HepG2 (cell line): ENCODE results near the gene COL4A6. TPM values are rescaled to one million over a fixed set of nuclear protein-coding genes. Genes with fewer than 3 reads are reported as not detected.

Experiments used
- FIP1L1 ChIP-seq: fragments of 200-400 bp; formaldehyde crosslinking; IDR thresholded peaks from 2 replicates; pipeline ENCODE4 v1.6.1; 2018; ENCODE audit warnings: low read depth, mild to moderate bottlenecking, low read length, moderate library complexity, borderline replicate concordance; ENCODE audit not compliant: insufficient read depth
- FLYWCH1 ChIP-seq: sonication (generic); formaldehyde crosslinking; IDR thresholded peaks from 2 replicates; pipeline ENCODE4 v1.8.1; 2023; ENCODE audit warnings: mild to moderate bottlenecking, missing genetic modification reagents
- JUND ChIP-seq: sonication (generic); formaldehyde crosslinking; IDR thresholded peaks from 2 replicates; pipeline ENCODE4 v1.8.0; 2022; ENCODE audit warnings: mild to moderate bottlenecking, missing genetic modification reagents
- KDM3A ChIP-seq: IDR thresholded peaks from 2 replicates; pipeline ENCODE4 v1.6.1; 2018; ENCODE audit warnings: low read depth, missing compliant biosample characterization
- LCORL ChIP-seq, 2 experiments: fragments of 450-650 bp in 1 of 2; sonication (generic) in 1 of 2; formaldehyde crosslinking in 1 of 2; IDR thresholded peaks; 2 replicates each; pipeline versions ENCODE4 v1.5.0 to v1.6.1; 2017 to 2020; ENCODE audit warnings: antibody characterized with exemption in 1 of 2, missing genetic modification reagents in 1 of 2
- NBN ChIP-seq: fragments of 450-650 bp; conservative IDR thresholded peaks from 2 replicates; pipeline ENCODE4 v1.6.1; 2017
- POLR2AphosphoS2 ChIP-seq: IDR thresholded peaks from 2 replicates; pipeline ENCODE4 v1.6.1; 2011; ENCODE audit warnings: low read depth, low read length, improper control_type of control experiment
- REPIN1 ChIP-seq: sonication (generic); formaldehyde crosslinking; IDR thresholded peaks from 2 replicates; pipeline ENCODE4 v1.8.0; 2022; ENCODE audit warnings: missing genetic modification reagents, low read depth, mild to moderate bottlenecking, borderline replicate concordance
- TFDP2 ChIP-seq: sonication (generic); formaldehyde crosslinking; IDR thresholded peaks from 2 replicates; pipeline ENCODE4 v1.4.0; 2020; ENCODE audit warnings: missing genetic modification reagents
- ZNF207 ChIP-seq: fragments of 450-650 bp; IDR thresholded peaks from 2 replicates; pipeline ENCODE4 v1.6.1; 2016; ENCODE audit warnings: antibody characterized with exemption, borderline replicate concordance
- ZNF354B ChIP-seq: sonication (generic); formaldehyde crosslinking; IDR thresholded peaks from 2 replicates; pipeline ENCODE4 v1.8.0; 2022; ENCODE audit warnings: mild to moderate bottlenecking, missing genetic modification reagents
- polyA plus RNA-seq, 8 experiments: library from polyadenylated mRNA; depleted of rRNA in 3 of 8; stranded (reverse) in 7 of 8; unstranded in 1 of 8; fragments of >200 nt; fragmentation: Illumina TruSeq in 4 of 8; extraction: Trizol in 4 of 8; gene quantifications; 2 replicates each; pipeline versions ENCODE4 v1.2.1 to v1.2.3, GENCODE V29; 2011 to 2016; ENCODE audit warnings: low read depth in 4 of 8, missing spikeins in 1 of 8, mixed read lengths in 1 of 8; ENCODE audit not compliant: insufficient read depth in 1 of 8
- total RNA-seq, 5 experiments: library from RNA; depleted of rRNA; stranded (reverse); fragments of >200 nt; fragmentation: Illumina TruSeq; extraction: Trizol; gene quantifications; 2 replicates each; pipeline ENCODE4 v1.2.3, GENCODE V29; 2016; ENCODE audit warnings: low read depth in 1 of 5
- TF ChIP-seq, protein P1 (sequence below): IDR thresholded peaks from 2 replicates; pipeline ENCODE4 v1.6.1; 2012; ENCODE audit warnings: low read length, improper control_type of control experiment
- TF ChIP-seq, protein P2 (sequence below), 2 experiments: IDR thresholded peaks; 2 replicates each; pipeline ENCODE4 v1.6.1; 2011 to 2012; ENCODE audit warnings: low read length in 2 of 2, borderline replicate concordance in 1 of 2, low read depth in 1 of 2, mild to moderate bottlenecking in 1 of 2, moderate library complexity in 1 of 2
- TF ChIP-seq, protein P3 (sequence below): sonication (generic); formaldehyde crosslinking; IDR thresholded peaks from 2 replicates; pipeline ENCODE4 v1.5.0; 2020; ENCODE audit warnings: mild to moderate bottlenecking, low read depth, missing genetic modification reagents, borderline replicate concordance
- TF ChIP-seq, protein P4 (sequence below): IDR thresholded peaks from 2 replicates; pipeline ENCODE4 v1.4.0; 2020; ENCODE audit warnings: mild to moderate bottlenecking, missing genetic modification reagents

COL4A6 gene
- total and polyA plus RNA-seq, 2 of the 13 experiments (the other 11 are each of a cell fraction or from before 2014, with no cell fraction given) = 4.5 to 8.2 TPM

GRCh38 chrX:108307132-108308085 lies 130.8 kb downstream of the COL4A6 start (continued):
- no peak for TF ChIP-seq ZNF207
- TF ChIP-seq REPIN1 = 0 out of 2 replicates have a peak, but pooled peaks have one; percentile 22
- TF ChIP-seq, protein P1, sequence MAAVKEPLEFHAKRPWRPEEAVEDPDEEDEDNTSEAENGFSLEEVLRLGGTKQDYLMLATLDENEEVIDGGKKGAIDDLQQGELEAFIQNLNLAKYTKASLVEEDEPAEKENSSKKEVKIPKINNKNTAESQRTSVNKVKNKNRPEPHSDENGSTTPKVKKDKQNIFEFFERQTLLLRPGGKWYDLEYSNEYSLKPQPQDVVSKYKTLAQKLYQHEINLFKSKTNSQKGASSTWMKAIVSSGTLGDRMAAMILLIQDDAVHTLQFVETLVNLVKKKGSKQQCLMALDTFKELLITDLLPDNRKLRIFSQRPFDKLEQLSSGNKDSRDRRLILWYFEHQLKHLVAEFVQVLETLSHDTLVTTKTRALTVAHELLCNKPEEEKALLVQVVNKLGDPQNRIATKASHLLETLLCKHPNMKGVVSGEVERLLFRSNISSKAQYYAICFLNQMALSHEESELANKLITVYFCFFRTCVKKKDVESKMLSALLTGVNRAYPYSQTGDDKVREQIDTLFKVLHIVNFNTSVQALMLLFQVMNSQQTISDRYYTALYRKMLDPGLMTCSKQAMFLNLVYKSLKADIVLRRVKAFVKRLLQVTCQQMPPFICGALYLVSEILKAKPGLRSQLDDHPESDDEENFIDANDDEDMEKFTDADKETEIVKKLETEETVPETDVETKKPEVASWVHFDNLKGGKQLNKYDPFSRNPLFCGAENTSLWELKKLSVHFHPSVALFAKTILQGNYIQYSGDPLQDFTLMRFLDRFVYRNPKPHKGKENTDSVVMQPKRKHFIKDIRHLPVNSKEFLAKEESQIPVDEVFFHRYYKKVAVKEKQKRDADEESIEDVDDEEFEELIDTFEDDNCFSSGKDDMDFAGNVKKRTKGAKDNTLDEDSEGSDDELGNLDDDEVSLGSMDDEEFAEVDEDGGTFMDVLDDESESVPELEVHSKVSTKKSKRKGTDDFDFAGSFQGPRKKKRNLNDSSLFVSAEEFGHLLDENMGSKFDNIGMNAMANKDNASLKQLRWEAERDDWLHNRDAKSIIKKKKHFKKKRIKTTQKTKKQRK = no peak
- TF ChIP-seq, protein P2, sequence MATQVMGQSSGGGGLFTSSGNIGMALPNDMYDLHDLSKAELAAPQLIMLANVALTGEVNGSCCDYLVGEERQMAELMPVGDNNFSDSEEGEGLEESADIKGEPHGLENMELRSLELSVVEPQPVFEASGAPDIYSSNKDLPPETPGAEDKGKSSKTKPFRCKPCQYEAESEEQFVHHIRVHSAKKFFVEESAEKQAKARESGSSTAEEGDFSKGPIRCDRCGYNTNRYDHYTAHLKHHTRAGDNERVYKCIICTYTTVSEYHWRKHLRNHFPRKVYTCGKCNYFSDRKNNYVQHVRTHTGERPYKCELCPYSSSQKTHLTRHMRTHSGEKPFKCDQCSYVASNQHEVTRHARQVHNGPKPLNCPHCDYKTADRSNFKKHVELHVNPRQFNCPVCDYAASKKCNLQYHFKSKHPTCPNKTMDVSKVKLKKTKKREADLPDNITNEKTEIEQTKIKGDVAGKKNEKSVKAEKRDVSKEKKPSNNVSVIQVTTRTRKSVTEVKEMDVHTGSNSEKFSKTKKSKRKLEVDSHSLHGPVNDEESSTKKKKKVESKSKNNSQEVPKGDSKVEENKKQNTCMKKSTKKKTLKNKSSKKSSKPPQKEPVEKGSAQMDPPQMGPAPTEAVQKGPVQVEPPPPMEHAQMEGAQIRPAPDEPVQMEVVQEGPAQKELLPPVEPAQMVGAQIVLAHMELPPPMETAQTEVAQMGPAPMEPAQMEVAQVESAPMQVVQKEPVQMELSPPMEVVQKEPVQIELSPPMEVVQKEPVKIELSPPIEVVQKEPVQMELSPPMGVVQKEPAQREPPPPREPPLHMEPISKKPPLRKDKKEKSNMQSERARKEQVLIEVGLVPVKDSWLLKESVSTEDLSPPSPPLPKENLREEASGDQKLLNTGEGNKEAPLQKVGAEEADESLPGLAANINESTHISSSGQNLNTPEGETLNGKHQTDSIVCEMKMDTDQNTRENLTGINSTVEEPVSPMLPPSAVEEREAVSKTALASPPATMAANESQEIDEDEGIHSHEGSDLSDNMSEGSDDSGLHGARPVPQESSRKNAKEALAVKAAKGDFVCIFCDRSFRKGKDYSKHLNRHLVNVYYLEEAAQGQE (IDR thresholded peaks at IDR 0.05; ENCODE audit: borderline replicate concordance in 1 of 2, low read depth in 1 of 2, low read length in 2 of 2) = no peak
- no peak for TF ChIP-seq TFDP2 (CRISPR knock-in tag)
- TF ChIP-seq, protein P3, sequence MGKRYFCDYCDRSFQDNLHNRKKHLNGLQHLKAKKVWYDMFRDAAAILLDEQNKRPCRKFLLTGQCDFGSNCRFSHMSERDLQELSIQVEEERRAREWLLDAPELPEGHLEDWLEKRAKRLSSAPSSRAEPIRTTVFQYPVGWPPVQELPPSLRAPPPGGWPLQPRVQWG (CRISPR knock-in tag) = no peak
- TF ChIP-seq FLYWCH1 = no peak
- TF ChIP-seq, protein P4, sequence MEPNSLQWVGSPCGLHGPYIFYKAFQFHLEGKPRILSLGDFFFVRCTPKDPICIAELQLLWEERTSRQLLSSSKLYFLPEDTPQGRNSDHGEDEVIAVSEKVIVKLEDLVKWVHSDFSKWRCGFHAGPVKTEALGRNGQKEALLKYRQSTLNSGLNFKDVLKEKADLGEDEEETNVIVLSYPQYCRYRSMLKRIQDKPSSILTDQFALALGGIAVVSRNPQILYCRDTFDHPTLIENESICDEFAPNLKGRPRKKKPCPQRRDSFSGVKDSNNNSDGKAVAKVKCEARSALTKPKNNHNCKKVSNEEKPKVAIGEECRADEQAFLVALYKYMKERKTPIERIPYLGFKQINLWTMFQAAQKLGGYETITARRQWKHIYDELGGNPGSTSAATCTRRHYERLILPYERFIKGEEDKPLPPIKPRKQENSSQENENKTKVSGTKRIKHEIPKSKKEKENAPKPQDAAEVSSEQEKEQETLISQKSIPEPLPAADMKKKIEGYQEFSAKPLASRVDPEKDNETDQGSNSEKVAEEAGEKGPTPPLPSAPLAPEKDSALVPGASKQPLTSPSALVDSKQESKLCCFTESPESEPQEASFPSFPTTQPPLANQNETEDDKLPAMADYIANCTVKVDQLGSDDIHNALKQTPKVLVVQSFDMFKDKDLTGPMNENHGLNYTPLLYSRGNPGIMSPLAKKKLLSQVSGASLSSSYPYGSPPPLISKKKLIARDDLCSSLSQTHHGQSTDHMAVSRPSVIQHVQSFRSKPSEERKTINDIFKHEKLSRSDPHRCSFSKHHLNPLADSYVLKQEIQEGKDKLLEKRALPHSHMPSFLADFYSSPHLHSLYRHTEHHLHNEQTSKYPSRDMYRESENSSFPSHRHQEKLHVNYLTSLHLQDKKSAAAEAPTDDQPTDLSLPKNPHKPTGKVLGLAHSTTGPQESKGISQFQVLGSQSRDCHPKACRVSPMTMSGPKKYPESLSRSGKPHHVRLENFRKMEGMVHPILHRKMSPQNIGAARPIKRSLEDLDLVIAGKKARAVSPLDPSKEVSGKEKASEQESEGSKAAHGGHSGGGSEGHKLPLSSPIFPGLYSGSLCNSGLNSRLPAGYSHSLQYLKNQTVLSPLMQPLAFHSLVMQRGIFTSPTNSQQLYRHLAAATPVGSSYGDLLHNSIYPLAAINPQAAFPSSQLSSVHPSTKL (CRISPR knock-in tag) = peak; percentile 74
- no peak for TF ChIP-seq POLR2AphosphoS2
- no peak for TF ChIP-seq JUND
- no peak for TF ChIP-seq KDM3A (CRISPR knock-in tag)
- TF ChIP-seq LCORL (IDR thresholded peaks at IDR 0.05) = no peak
- TF ChIP-seq LCORL (CRISPR knock-in tag; IDR thresholded peaks at IDR 0.05) = peak; percentile 88
- TF ChIP-seq ZNF354B = no peak
- TF ChIP-seq FIP1L1 = no peak
- TF ChIP-seq NBN = no peak
